HepG2 (cell line): ENCODE results near the gene METTL16. TPM values are rescaled to one million over a fixed set of nuclear protein-coding genes. Genes with fewer than 3 reads are reported as not detected.
A peak's percentile ranks its signal among the peaks of the same experiment; 100 is the strongest.

Experiments
- AHDC1 ChIP-seq: sonication (generic); formaldehyde crosslinking; IDR thresholded peaks from 2 replicates; pipeline ENCODE4 v1.5.1; 2020; ENCODE audit warnings: mild to moderate bottlenecking, missing genetic modification reagents, borderline replicate concordance
- ATF7-NPFF ChIP-seq: sonication (generic); formaldehyde crosslinking; IDR thresholded peaks from 2 replicates; pipeline ENCODE4 v1.8.1; 2023; ENCODE audit warnings: mild to moderate bottlenecking, low read depth, missing genetic modification reagents, moderate library complexity
- BCL6 ChIP-seq: IDR thresholded peaks from 2 replicates; pipeline ENCODE4 v1.6.1; 2016; ENCODE audit warnings: missing genetic modification reagents, missing compliant biosample characterization
- FOXK2 ChIP-seq: fragments of 450-650 bp; IDR thresholded peaks from 2 replicates; pipeline ENCODE4 v1.6.1; 2016
- HIVEP1 ChIP-seq: sonication (generic); formaldehyde crosslinking; IDR thresholded peaks from 2 replicates; pipeline ENCODE4 v1.4.0; 2020; ENCODE audit warnings: mild to moderate bottlenecking, missing genetic modification reagents
- NFE2L1 ChIP-seq: sonication (generic); formaldehyde crosslinking; IDR thresholded peaks from 2 replicates; pipeline ENCODE4 v1.4.0; 2020; ENCODE audit warnings: missing genetic modification reagents, mild to moderate bottlenecking, borderline replicate concordance
- REXO4 ChIP-seq: sonication (generic); formaldehyde crosslinking; IDR thresholded peaks from 2 replicates; pipeline ENCODE4 v1.8.0; 2022; ENCODE audit warnings: missing genetic modification reagents, mild to moderate bottlenecking, borderline replicate concordance
- RFX3 ChIP-seq: IDR thresholded peaks from 2 replicates; pipeline ENCODE4 v1.6.1; 2016; ENCODE audit warnings: missing biosample characterization, missing genetic modification reagents
- SAP130 ChIP-seq: IDR thresholded peaks from 2 replicates; pipeline ENCODE4 v1.6.1; 2016; ENCODE audit warnings: low read depth
- ZBTB14 ChIP-seq: sonication (generic); formaldehyde crosslinking; IDR thresholded peaks from 2 replicates; pipeline ENCODE4 v1.4.0; 2020; ENCODE audit warnings: missing genetic modification reagents
- ZMAT5 ChIP-seq: sonication (generic); formaldehyde crosslinking; IDR thresholded peaks from 2 replicates; pipeline ENCODE4 v1.5.0; 2020; ENCODE audit warnings: mild to moderate bottlenecking, low read depth, missing genetic modification reagents, borderline replicate concordance
- ZNF33B ChIP-seq: sonication (generic); formaldehyde crosslinking; IDR thresholded peaks from 2 replicates; pipeline ENCODE4 v1.5.1; 2020; ENCODE audit warnings: mild to moderate bottlenecking, missing genetic modification reagents
- ZNF570 ChIP-seq: sonication (generic); formaldehyde crosslinking; IDR thresholded peaks from 2 replicates; pipeline ENCODE4 v1.4.0; 2020; ENCODE audit warnings: mild to moderate bottlenecking, missing genetic modification reagents, borderline replicate concordance
- polyA plus RNA-seq, 8 experiments: library from polyadenylated mRNA; depleted of rRNA in 3 of 8; stranded (reverse) in 7 of 8; unstranded in 1 of 8; fragments of >200 nt; fragmentation: Illumina TruSeq in 4 of 8; extraction: Trizol in 4 of 8; gene quantifications; 2 replicates each; pipeline versions ENCODE4 v1.2.1 to v1.2.3, GENCODE V29; 2011 to 2016; ENCODE audit warnings: low read depth in 4 of 8, missing spikeins in 1 of 8, mixed read lengths in 1 of 8; ENCODE audit not compliant: insufficient read depth in 1 of 8
- total RNA-seq, 5 experiments: library from RNA; depleted of rRNA; stranded (reverse); fragments of >200 nt; fragmentation: Illumina TruSeq; extraction: Trizol; gene quantifications; 2 replicates each; pipeline ENCODE4 v1.2.3, GENCODE V29; 2016; ENCODE audit warnings: low read depth in 1 of 5
- TF ChIP-seq, protein P1 (sequence below): sonication (generic); formaldehyde crosslinking; IDR thresholded peaks from 2 replicates; pipeline ENCODE4 v1.5.0; 2020; ENCODE audit warnings: mild to moderate bottlenecking, missing genetic modification reagents
- TF ChIP-seq, protein P2 (sequence below): sonication (generic); formaldehyde crosslinking; IDR thresholded peaks from 2 replicates; pipeline ENCODE4 v1.4.0; 2020; ENCODE audit warnings: missing genetic modification reagents
- TF ChIP-seq, protein P3 (sequence below): fragments of 450-650 bp; IDR thresholded peaks from 2 replicates; pipeline ENCODE4 v1.6.1; 2016

Gene METTL16
- total and polyA plus RNA-seq, 2 of the 13 experiments (the other 11 are each of a cell fraction or from before 2014, with no cell fraction given), result 11.6 to 18.5 TPM

DNA sequence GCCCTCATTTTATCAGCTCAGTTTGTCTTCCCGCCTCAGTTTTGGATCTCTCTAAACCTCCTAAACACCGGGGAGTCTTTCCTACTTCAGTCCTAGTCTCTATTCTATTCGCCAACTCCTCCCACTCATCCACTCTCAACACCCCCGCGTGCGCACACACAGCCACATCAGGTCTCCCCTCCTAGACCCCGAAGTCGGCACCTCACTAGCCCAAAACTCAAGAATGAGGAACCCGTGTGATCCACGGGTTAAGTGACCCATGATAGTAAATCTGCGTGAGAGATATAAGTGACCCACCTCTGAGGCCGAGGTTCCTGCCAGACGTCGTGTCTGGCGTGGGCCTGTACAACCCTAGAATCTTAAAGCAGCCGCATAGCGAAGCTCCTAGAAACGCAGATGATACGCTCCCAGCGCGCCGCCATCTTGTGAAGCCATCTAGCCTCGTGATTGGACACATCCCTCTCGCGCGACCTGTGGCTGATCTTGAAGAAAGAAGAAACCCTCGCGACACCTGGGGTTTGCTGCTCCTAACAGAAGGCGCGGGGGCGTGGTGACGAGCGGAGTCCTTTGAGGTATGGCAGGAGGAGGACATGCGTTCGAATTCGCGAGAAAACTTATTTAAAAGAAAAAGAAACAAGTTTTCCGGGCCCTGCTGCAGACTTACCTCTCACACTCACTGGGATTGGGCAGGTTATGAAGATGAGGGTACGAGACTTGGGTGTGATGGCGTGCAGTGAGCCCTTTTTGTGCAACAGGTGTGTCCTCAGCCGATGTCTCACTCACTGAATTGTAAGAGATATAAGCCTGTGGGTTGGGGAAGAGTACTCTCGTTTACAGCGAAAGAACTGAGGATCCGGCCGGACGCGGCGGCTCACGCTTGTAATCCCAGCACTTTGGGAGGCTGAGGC is at the start of gene METTL16 (continued):
- TF ChIP-seq REXO4 (CRISPR knock-in tag), result no peak
- TF ChIP-seq BCL6, result no peak; the same call in 1 of the 2 replicates
- TF ChIP-seq ZMAT5 (CRISPR knock-in tag), result no peak
- TF ChIP-seq SAP130 (CRISPR knock-in tag), result peak; percentile 86
- peak; percentile 37; the same call in 1 of the 2 replicates for TF ChIP-seq ATF7-NPFF
- TF ChIP-seq AHDC1 (CRISPR knock-in tag), result no peak
- no peak for TF ChIP-seq ZBTB14 (CRISPR knock-in tag)
- no peak for TF ChIP-seq ZNF33B (CRISPR knock-in tag)
- TF ChIP-seq FOXK2, result no peak
- TF ChIP-seq, protein P1, sequence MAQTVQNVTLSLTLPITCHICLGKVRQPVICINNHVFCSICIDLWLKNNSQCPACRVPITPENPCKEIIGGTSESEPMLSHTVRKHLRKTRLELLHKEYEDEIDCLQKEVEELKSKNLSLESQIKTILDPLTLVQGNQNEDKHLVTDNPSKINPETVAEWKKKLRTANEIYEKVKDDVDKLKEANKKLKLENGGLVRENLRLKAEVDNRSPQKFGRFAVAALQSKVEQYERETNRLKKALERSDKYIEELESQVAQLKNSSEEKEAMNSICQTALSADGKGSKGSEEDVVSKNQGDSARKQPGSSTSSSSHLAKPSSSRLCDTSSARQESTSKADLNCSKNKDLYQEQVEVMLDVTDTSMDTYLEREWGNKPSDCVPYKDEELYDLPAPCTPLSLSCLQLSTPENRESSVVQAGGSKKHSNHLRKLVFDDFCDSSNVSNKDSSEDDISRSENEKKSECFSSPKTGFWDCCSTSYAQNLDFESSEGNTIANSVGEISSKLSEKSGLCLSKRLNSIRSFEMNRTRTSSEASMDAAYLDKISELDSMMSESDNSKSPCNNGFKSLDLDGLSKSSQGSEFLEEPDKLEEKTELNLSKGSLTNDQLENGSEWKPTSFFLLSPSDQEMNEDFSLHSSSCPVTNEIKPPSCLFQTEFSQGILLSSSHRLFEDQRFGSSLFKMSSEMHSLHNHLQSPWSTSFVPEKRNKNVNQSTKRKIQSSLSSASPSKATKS, result peak; percentile 78; the same call in 1 of the 2 replicates
- TF ChIP-seq, protein P2, sequence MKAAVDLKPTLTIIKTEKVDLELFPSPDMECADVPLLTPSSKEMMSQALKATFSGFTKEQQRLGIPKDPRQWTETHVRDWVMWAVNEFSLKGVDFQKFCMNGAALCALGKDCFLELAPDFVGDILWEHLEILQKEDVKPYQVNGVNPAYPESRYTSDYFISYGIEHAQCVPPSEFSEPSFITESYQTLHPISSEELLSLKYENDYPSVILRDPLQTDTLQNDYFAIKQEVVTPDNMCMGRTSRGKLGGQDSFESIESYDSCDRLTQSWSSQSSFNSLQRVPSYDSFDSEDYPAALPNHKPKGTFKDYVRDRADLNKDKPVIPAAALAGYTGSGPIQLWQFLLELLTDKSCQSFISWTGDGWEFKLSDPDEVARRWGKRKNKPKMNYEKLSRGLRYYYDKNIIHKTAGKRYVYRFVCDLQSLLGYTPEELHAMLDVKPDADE, result no peak
- peak; percentile 73; the same call in 1 of the 2 replicates for TF ChIP-seq HIVEP1 (CRISPR knock-in tag)
- no peak for TF ChIP-seq RFX3 (CRISPR knock-in tag)
- TF ChIP-seq ZNF570 (CRISPR knock-in tag), result no peak
- TF ChIP-seq, protein P3, sequence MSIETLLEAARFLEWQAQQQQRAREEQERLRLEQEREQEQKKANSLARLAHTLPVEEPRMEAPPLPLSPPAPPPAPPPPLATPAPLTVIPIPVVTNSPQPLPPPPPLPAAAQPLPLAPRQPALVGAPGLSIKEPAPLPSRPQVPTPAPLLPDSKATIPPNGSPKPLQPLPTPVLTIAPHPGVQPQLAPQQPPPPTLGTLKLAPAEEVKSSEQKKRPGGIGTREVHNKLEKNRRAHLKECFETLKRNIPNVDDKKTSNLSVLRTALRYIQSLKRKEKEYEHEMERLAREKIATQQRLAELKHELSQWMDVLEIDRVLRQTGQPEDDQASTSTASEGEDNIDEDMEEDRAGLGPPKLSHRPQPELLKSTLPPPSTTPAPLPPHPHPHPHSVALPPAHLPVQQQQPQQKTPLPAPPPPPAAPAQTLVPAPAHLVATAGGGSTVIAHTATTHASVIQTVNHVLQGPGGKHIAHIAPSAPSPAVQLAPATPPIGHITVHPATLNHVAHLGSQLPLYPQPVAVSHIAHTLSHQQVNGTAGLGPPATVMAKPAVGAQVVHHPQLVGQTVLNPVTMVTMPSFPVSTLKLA, result no peak
- no peak for TF ChIP-seq NFE2L1 (CRISPR knock-in tag)
